Fibroblast of skin of abdomen (primary cell): ENCODE measurements around the gene SMYD2.

Source experiments
- DNase-seq: peaks from one replicate; pipeline ENCODE4 v3.0.0-alpha.2; 2013

The SMYD2 gene

DNA sequence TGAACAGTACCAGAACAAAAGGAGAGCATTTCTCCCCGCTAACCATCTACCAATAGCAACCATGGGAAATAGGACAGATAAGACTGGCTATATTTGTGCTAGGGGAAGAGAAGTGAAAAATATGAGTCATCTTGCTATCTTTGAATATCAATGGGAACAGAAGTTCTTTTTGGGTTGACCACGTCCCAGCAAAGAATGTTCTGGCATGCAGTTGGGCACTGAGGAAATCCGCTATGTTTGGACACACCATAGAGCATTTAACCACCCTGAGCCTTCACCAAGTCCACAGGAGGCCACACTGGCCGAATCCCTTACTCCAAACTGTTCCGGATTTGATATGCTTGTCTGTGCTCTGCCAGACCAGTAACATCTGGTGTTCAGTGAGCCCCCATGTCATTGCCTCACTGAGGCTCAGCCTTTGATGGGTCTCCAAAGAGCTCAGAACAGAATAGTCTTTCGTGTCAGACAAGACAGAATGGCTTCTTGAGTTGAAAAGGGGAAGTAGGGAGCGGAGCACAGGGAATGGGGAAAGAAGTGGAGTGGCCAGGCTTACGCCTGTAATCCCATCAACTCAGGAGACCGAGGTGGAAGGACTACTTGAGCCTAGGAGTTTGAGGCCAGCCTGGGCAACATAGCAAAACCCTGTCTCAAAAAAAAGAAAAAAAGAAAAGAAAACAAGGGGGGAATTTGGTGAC is 81.4 kb downstream of the SMYD2 start:
- DNase-seq: peak; percentile 18

DNA sequence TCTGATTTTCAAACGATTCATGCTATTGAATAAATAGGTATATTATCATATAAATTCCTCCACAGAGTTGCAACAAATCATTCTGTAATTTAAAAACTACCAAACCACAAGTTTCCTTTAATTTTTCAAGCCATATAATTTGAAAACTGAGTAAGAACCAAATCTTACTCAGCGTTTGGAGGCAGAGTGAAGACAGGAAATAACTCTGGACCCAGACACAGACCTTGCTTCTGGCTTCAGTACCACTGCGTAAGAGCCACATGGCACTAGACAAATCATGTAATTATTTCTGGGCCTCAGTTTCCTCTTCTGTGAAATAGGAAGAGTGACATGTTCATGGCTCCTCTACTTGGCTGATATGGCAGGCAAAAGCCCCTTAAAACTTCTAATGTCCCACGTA is 82.4 kb downstream of the SMYD2 start:
- DNase-seq: peak; percentile 37

DNA sequence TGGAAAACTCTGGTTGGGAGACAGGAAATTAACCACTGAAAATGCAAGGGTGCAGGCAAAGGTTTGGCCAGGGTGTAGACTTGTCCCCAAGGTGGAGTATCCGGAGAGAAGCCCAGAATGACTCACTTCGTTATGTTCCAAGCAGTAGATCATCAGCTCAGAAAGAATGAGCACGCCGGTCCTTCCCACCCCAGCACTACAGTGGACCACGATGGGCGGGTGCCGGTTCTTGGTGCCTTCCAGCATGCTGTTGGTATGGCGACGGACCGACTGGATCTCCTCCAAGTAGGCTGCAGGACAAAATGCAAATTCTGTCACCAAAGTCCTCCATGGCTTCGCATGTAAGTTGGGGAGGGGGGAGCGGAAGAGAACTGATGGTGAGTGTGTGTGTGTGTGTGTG is 83.4 kb downstream of the SMYD2 start:
- peak; percentile 35 for DNase-seq

DNA sequence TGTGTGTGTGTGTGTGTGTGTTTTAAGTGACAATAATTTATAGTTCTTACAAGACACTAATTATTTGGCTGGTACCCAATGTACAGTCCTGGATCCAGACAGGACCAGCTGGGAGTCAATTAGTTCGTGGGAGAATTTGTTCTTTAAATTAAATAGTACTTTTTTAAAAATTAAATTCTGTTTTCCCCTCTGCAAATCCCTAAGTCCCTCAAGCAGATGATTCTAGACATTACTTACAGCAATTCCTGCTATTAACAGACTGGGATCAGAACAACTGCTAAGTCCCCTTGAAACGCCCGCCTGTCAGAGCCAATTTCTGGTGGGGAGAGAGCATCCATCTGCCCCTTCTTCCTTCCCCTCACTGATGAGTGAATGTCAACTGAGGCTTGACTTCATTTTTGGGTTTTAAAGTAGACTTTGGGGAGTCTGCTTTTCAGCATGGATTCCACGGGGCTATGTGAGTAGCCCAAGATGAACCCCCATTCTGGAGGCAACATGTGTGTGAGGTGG is 83.9 kb downstream of the SMYD2 start:
- DNase-seq: no peak

DNA sequence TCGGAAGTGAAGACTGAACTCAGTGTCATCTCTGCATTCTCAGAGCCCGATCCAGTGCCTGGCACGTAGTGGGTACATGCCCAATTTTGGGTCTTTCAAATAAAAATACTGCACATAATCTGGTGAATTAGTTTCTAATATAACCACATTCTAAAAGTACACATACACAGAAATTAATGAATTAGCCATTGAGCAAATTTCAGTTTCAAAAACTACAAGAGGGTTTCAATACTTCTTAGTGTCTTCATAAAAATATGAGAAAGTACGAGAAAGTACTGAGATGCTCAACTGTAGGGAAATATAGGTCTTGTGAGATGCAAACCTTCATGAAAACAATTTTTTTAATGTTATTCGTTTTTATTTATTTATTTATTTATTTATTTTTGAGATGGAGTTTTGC is 86.9 kb downstream of the SMYD2 start:
- DNase-seq: no peak

DNA sequence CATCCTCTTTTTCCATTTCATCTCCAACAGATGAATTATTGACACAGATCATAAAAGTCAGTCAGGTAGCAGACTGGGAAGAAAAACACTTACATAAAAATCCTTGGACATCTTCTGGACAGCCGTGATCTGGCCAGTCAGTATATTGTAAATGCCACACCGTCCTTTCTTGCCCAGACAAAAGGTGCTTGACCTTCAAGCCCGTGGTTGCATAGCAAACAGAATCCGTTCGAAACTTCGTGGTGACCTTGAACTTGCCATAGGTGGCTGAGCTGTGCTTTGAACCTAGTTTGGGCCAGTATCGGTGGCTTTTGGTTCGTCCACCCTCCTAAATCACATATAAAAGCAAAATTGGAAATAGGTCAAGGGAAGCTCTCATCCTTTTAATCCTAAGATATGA is 88.4 kb downstream of the SMYD2 start:
- no peak for DNase-seq

DNA sequence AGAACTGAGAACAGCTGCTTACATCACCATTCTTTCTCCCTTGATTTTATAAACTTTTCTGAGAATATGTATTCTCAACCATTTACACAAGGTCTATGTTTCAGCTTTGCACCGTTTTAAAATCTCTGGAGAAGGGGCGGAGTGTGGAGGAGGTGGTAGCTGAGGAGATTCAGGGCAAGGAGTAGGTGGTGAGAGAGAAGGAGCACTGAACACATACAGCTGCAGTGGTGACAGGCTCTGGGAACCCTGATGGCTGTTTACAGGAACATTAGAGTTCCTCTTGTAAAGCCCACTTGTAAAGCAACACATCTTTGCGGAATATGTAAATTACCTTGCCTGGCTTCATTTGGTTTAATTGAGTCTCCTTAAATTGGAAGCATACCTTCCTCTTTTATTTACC is 89.7 kb downstream of the SMYD2 start:
- DNase-seq: no peak

DNA sequence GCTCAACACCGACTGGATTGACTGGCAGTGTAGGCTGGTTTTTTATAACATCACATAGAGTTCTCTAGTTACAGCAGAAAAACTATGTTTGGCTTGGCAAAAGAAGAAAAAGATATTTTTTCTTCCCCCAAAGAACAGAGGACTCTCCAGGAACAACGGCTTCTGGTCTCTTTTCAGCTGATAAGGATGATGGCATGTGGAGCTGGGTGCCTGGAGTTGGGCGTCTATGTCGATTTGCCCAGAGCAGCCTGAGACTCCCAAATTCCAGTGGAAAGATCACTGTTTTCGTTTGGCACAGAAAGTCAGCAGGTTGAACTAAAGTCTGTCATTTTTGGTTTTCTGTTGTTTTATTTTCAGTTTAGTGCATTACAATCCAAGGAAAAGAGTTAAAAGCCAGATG is 91.1 kb downstream of the SMYD2 start:
- DNase-seq: no peak

DNA sequence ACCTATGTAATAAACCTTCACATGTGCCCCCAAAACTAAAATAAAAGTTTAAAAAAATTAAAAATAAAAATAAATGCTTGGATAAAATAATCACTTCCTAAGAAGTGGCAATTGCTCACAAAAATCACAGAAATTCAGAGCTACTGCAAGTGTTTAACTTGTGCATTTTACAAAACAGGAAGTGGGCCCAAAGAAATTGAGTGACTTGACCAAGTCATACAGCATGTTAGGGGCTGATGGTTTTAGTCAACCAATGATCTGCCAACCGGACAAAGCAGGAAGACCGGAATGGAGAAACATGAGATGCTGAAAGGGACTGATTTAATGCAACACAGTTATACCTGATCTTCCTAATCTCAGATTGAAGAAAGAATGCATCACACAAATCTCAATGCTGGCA is 96.5 kb downstream of the SMYD2 start:
- DNase-seq: no peak

DNA sequence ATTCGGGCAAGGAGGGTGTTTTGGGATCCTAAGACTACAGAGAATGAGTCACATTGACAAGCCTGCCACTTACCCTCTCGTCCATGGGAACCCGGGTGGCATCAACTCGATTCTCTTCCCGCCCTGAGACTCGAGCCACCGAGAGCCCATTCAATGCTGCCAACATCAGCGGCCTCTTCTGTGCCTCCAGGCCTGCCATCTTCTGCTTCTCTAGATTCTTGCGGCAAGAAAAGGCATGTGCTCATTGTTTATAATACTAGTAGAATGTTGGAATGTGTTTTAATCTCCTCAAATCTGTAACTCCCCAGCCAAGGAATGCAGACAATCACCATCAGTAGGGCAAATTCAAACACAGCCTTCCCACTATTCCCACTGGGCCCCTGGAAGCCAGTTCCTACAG is 96.9 kb downstream of the SMYD2 start:
- DNase-seq: peak; percentile 83

DNA sequence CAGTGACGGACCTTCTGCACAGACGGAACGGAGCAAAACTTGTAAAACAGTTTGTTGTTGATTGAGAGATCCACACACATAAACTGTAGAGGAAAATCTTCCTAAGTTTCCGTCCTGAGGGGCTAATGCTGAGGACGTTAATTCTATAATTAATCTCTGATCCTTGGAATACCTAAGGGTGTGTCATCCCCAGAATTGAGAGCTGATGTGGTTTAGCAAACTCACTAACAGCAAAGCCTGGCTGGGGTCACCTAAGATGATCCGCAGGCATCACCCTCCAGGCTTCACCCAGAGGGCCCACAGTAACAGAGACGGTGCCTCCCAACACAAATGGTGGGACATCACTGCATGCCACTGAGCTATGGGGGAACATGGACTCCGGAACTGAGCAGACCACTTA is 97.5 kb downstream of the SMYD2 start:
- no peak for DNase-seq

DNA sequence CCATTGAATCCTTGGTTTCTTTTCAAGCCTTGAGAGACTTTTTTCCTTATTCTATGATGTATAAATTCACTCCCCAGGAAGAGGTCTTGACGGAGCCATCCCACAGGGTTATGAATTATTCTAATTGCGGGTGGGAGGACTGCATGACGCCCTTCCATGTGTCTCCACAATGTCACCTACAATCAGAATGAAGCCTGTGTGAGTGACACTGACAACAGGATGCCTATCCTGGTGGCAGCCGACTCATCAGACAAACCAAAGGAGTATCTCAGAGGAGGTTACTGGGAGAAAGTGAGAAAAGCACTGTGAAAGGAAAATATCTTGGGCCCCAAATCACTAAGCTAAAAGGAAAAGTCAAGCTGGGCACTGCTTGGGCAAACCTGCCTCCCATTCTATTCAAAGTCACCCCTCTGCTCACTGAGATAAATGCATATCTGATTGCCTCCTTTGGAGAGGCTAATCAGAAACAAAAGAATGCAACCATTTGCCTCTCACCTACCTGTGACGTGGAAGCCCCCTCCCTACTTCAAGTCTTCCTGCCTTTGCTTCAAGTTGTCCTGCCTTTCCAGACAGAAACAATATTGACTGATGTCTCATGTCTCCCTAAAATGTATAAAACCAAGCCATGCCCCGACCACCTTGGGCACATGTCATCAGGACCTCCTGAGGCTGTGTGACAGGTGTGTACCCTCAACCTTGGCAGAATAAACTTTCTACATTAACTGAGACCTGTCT is 98.4 kb downstream of the SMYD2 start:
- no peak for DNase-seq

DNA sequence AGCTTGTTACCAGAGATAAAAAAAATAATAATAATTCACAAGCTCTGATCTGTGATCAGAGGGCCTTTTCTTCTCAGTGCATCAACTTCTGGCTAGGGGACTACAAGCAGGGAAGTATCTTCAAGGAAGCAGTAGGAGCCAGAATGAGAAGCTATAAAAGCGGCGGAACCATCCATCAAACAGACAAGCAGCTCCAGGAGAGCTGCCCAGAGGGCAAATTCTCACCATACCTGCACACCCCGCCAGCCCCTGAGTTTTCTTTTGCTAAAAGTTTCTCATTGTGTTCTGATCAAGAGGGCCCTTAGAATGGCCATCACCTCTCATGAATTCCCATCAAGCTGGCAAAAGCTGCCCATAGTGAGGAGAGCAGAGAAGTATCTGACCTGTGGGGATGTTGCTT is 99.4 kb downstream of the SMYD2 start:
- no peak for DNase-seq

DNA sequence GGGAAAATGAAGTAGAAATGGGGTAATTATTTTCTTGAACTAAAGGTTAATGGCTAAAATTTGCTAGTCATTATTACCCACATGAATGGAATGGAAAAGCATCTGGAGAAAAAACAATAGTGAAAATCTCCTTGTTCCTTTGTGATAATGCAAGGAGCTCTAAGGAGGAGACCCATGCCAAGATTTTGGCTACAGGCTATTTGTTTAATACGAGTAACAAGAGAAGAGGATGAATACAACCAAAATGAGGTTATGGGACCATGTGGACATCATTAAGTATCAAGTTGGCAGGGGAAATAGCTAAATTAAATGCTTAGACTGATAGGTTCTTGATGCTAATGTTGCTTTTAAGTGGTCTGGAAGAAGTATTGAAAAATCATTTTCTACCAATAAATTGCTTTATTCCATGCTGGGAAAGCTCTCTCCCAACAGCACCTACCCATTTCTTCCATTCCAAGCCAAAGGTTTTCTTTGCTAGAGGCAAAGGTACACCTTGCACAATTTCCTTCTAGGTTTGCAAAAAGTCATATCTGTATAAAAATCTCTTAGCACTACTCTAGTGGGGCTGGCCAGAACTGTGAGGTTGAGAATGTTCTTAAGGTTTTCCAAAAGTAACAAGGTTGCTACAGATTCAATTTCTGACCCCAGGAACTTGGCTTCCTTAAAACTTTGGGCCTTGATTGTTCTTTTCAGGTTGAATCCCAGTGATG is 100.2 kb downstream of the SMYD2 start:
- DNase-seq: no peak

DNA sequence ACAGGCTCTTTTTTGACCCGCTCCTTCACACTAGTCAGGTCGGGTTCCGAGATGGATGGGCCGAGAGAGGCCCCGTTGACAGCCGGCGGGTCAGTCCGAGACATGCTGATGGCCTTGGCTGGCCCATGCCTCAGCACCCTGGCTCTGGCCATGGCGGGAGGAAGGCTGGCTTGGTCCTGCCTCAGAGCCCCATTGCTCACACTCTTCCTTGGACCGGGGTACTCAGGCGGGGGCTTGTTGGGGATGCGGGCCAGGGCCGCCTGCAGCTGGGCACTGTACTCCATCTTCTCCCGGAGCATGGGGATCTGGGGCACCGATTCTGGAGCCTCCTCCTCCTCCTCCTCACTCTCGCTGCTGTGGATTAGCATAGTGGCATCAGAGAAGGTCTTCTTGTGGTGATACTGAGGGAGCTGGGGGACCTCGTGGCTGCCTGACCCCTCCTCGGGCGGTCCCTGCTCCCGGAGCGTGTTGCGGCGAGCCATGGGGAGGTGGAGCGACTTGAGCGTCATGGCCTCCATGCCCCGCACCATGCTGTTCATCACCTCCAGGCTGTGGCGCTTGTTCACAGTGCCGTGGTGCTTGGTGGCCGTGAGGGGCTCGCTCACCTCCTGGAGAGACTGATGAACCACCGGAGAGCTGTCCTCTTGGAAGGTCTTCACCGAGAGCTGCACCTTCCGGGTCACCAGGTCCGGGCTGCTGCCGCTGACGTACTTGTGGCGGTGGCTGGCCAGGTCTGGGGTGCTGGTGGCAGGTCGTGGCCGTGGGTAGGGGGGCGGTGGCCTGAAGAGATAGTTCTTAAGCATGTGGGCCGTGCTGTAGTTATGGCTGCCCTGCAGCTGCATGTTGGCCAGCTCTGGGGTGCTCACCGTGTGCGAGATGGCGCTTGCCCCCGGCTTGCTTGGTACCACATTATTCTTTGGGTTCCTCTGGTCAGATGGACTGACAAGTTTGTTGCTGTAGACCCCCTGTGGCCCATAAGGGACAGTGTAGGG is 102.7 kb downstream of the SMYD2 start:
- DNase-seq: no peak

DNA sequence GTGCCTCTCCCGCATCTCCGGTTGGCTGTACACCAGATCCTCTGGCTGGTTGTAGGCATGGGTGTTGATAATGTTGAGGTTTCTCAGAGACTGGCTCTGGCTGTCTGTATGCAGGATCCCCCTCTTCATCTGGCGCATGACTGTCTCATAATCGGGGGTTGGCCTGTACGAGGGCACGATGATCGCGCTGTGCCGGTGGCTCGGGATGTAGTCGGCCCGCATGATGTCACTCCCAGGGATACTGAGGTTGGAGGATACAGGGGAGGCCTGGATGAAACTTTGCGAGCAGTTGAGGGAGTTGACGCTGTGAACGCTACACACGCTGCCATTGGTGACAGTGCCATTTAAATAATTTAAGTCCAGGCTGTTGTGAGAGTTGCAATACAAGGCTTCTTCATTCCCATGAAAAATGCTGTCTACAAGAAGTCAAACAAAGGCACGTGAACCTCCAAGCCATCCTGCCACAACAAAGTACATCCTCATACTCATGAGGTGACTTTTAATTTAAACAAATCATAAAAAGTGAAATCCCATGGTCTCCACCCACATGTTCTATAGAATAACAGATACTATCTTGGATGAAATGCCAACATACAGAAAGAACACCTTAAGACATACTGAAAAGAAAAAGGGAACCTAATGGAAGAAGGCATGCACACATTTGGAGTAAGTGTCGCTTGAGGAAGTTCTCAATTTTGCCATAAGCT is 103.6 kb downstream of the SMYD2 start:
- DNase-seq: no peak

DNA sequence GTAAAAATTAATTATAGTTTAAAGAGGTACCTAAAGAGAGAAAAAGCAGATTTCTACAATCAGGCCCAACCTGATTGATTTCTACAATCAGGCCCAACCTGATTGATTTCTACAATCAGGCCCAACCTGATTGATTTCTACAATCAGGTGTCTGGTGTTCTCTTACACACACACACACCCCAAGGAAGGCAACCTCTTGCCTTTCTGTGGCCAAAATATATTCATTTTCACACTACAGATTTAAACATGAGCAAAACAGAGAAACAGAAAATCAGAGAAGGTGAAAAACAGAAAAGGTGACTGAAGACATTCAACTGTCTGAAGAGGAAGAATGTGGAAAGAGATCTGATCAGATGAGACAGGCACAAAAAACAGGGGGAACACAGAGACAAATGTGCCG is 104.5 kb downstream of the SMYD2 start:
- no peak for DNase-seq

DNA sequence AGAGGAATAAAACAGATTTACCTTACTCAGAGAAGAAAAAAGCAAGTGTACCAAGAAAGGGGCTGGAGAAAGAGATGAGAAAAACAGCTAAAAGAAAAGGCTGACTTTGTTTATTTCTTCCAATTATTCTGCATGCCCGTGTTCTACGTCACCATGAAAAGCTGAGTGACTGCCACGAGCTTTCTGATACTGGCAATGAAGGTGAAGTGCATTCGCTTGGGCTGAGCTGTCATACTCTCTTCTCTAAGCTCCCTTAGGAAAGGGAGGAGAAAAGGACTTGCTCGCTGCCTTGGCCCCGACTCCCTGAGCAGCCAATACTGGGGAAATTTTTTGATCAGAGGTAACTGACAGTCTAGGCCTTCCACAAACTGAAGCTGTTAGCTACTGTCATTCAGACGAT is 105.4 kb downstream of the SMYD2 start:
- DNase-seq: no peak
